A549 (cell line): Measurements from ENCODE around the gene WDR48. TPM values are rescaled to one million over a fixed set of nuclear protein-coding genes. Genes with fewer than 3 reads are reported as not detected.

Source experiments
- ATAC-seq, 2 experiments: fragments of 200-7000 bp in 1 of 2; fragments of >200 bp in 1 of 2; cut with Nextera tagmentation in 1 of 2; cut with Tn5 transposase in 1 of 2; 3 replicates each; pipeline versions ENCODE4 v1.8.0 to v1.9.1; 2018 to 2020; ENCODE audit warnings: mild to moderate bottlenecking in 1 of 2, moderate library complexity in 1 of 2
- CTCF ChIA-PET: fragments of 300-600 bp; sonication (Branson Sonifier 250); formaldehyde crosslinking; extraction: SDS; loops from one replicate; lab custom pipeline; 2021; ENCODE audit warnings: antibody characterized with exemption, inconsistent platforms; lab: Yijun Ruan, JAX
- POLR2A ChIA-PET: fragments of 350-600 bp; formaldehyde crosslinking; extraction: SDS; loops from one replicate; lab custom pipeline; 2021; ENCODE audit warnings: antibody characterized with exemption, inconsistent platforms; lab: Yijun Ruan, JAX
- DNase-seq, 2 experiments: peaks; one replicate each; pipeline versions ENCODE4 v3.0.0 to v3.0.0-alpha.2; 2011 to 2016; ENCODE audit warnings: low read depth in 1 of 2, low spot score in 1 of 2
- FAIRE-seq: peaks from 2 replicates; lab custom pipeline; 2011; peaks lifted over from hg19 to GRCh38; lab: Jason Lieb, UNC
- H3K27ac ChIP-seq, 2 experiments: fragments of >200 bp; sonication (Bioruptor Twin); formaldehyde crosslinking; 3 replicates each; pipeline ENCODE4 v1.5.1; 2016 to 2017
- H3K4me1 ChIP-seq: fragments of >200 bp; sonication (Bioruptor Twin); formaldehyde crosslinking; 3 replicates; pipeline ENCODE4 v1.6.1; 2016
- H3K4me2 ChIP-seq: fragments of >200 bp; sonication (Bioruptor Twin); formaldehyde crosslinking; 3 replicates; pipeline ENCODE4 v1.6.1; 2016
- H3K4me3 ChIP-seq: fragments of >200 bp; sonication (Bioruptor Twin); formaldehyde crosslinking; 3 replicates; pipeline ENCODE4 v1.5.1; 2016
- H3K9me3 ChIP-seq: fragments of >200 bp; sonication (Bioruptor Twin); formaldehyde crosslinking; 3 replicates; pipeline ENCODE4 v1.6.1; 2016
- CHD2 ChIP-seq: fragments of 150-350 bp; IDR thresholded peaks from 2 replicates; pipeline ENCODE4 v1.6.1; 2014; ENCODE audit warnings: low read length; ENCODE audit not compliant: partially characterized antibody
- EHF ChIP-seq: fragments of 250-450 bp; sonication (Bioruptor Pico); IDR thresholded peaks from 2 replicates; pipeline ENCODE4 v1.5.0; 2020; ENCODE audit warnings: mild to moderate bottlenecking
- EHMT2 ChIP-seq: fragments of 200-600 bp; sonication (generic); IDR thresholded peaks from 2 replicates; pipeline ENCODE4 v1.6.1; 2016; ENCODE audit warnings: antibody characterized with exemption, low read depth, mild to moderate bottlenecking, moderate library complexity
- EP300 ChIP-seq, 2 experiments: fragments of >200 bp; sonication (Bioruptor Twin); formaldehyde crosslinking; IDR thresholded peaks; 2 replicates in 1 of 2; 3 replicates in 1 of 2; pipeline ENCODE4 v1.6.1; 2016 to 2017
- FOSB ChIP-seq: fragments of 250-450 bp; sonication (Bioruptor Pico); IDR thresholded peaks from 2 replicates; pipeline ENCODE4 v1.5.0; 2020; ENCODE audit warnings: mild to moderate bottlenecking, moderate library complexity
- HDAC2 ChIP-seq: fragments of 200-600 bp; sonication (generic); IDR thresholded peaks from 2 replicates; pipeline ENCODE4 v1.6.1; 2016
- HMGXB4 ChIP-seq: fragments of 250-450 bp; sonication (Bioruptor Pico); IDR thresholded peaks from 2 replicates; pipeline ENCODE4 v1.5.0; 2021; ENCODE audit warnings: mild to moderate bottlenecking, moderate library complexity, borderline replicate concordance
- HOXA7 ChIP-seq: fragments of 250-450 bp; sonication (Bioruptor Pico); IDR thresholded peaks from 2 replicates; pipeline ENCODE4 v1.5.0; 2020; ENCODE audit warnings: mild to moderate bottlenecking, moderate library complexity
- HOXB13 ChIP-seq: fragments of 250-450 bp; sonication (Bioruptor Pico); IDR thresholded peaks from 2 replicates; pipeline ENCODE4 v1.5.0; 2020; ENCODE audit warnings: low read depth, mild to moderate bottlenecking, moderate library complexity
- MAZ ChIP-seq: fragments of 150-350 bp; IDR thresholded peaks from 2 replicates; pipeline ENCODE4 v1.6.1; 2014; ENCODE audit warnings: antibody characterized with exemption, low read depth, low read length, borderline replicate concordance
- NFE2L2 ChIP-seq: fragments of 150-350 bp; conservative IDR thresholded peaks from 2 replicates; pipeline ENCODE4 v1.6.1; 2014; ENCODE audit warnings: low read length
- PBX3 ChIP-seq: IDR thresholded peaks from 2 replicates; pipeline ENCODE4 v1.6.1; 2012
- POLR2AphosphoS2 ChIP-seq: conservative IDR thresholded peaks from 2 replicates; pipeline ENCODE4 v1.6.1; 2012; ENCODE audit warnings: low read length, improper control_type of control experiment, inconsistent platforms
- RARB ChIP-seq: fragments of 250-450 bp; sonication (Bioruptor Pico); IDR thresholded peaks from 2 replicates; pipeline ENCODE4 v1.8.0; 2021; ENCODE audit warnings: mild to moderate bottlenecking, moderate library complexity
- REST ChIP-seq: fragments of 200-600 bp; sonication (generic); IDR thresholded peaks from 2 replicates; pipeline ENCODE4 v1.6.1; 2016; ENCODE audit warnings: antibody characterized with exemption, mild to moderate bottlenecking, moderate library complexity
- SMC3 ChIP-seq: fragments of >200 bp; sonication (Bioruptor Twin); formaldehyde crosslinking; IDR thresholded peaks from 3 replicates; pipeline ENCODE4 v1.6.1; 2018; ENCODE audit warnings: inconsistent platforms
- SREBF2 ChIP-seq: fragments of 450-650 bp; IDR thresholded peaks from 2 replicates; pipeline ENCODE4 v1.6.1; 2014; ENCODE audit warnings: mild to moderate bottlenecking, moderate library complexity
- TFCP2L1 ChIP-seq: fragments of 250-450 bp; sonication (Bioruptor Pico); IDR thresholded peaks from 2 replicates; pipeline ENCODE4 v1.5.0; 2021; ENCODE audit warnings: mild to moderate bottlenecking
- ZC3H11A ChIP-seq: fragments of 450-650 bp; IDR thresholded peaks from 2 replicates; pipeline ENCODE4 v1.6.1; 2014; ENCODE audit warnings: antibody characterized with exemption, mild to moderate bottlenecking
- ZFP36 ChIP-seq: fragments of 450-650 bp; IDR thresholded peaks from 2 replicates; pipeline ENCODE4 v1.6.1; 2014; ENCODE audit warnings: borderline replicate concordance; ENCODE audit not compliant: partially characterized antibody
- ZSCAN20 ChIP-seq: fragments of 250-450 bp; sonication (Bioruptor Pico); IDR thresholded peaks from 2 replicates; pipeline ENCODE4 v1.8.0; 2022; ENCODE audit warnings: mild to moderate bottlenecking, moderate library complexity
- WGBS: methylation state at CpG from one replicate; pipeline ENCODE4 v1.1.6; 2017; ENCODE audit errors: missing lambda C conversion rate; 5-methylcytosine and 5-hydroxymethylcytosine counted together
- polyA plus RNA-seq, 4 experiments: library from polyadenylated mRNA; depleted of rRNA in 3 of 4; stranded (reverse); fragments of >200 nt; fragmentation: RNase III in 1 of 4; extraction: RNeasy Plus Mini Kit Qiagen cat#74134 plus additional on column Dnase treatment in 1 of 4; gene quantifications; 2 replicates in 3 of 4; 3 replicates in 1 of 4; pipeline ENCODE4 v1.2.3, GENCODE V29; 2011 to 2017

Gene WDR48
- polyA plus RNA-seq, 2 of the 4 experiments (the other 2 are of a cell fraction): 18.8 to 41.0 TPM

GRCh38 chr3:39137435-39137936 lies 85.7 kb downstream of the WDR48 start (continued):
- TF ChIP-seq REST (no peak), RARB (CRISPR knock-in tag) (no peak), ZSCAN20 (no peak), NFE2L2 (no peak)

- TF ChIP-seq EP300 (IDR thresholded peaks at IDR 0.05): no peak
- TF ChIP-seq POLR2AphosphoS2: peak; percentile 48; the same call in 1 of the 2 replicates
- no peak for TF ChIP-seq HOXA7 (CRISPR knock-in tag)
- no peak for TF ChIP-seq EHF (CRISPR knock-in tag)
- no peak for TF ChIP-seq SMC3
- DNase-seq: no peak
- ChIA-PET POLR2A (no interaction called here), CTCF (interaction anchor here (1.0 to 2.1 kb wide), 5 partner anchors 11 to 154 kb away, joined by 3 to 9 read pairs (median 5); partner anchors contain the start of gene XIRP1)
- FAIRE-seq: no peak
- Histone ChIP-seq H3K4me1 (peaks cover 27% of the 10 kb centered on the region), H3K4me3 (no peak overlapping the region), H3K9me3 (no peaks in the 10 kb centered on the region), H3K4me2 (no peak overlapping the region), H3K27ac (no peak overlapping the region)
- ATAC-seq: peak; percentile 1 to 2; a peak in 2 of 6 replicates
- 93% methylated on average over 9 of the region's 10 CpGs for WGBS
These were observed 86.4 kb downstream of the WDR48 start for GRCh38 chr3:39137991-39138803.

GRCh38 chr3:39138804-39139415 lies 87.1 kb downstream of the WDR48 start:
- no peak for FAIRE-seq
- ChIA-PET CTCF (interaction anchor here (1.0 to 1.3 kb wide), 2 partner anchors 149 to 153 kb away, joined by 3 read pairs; no protein-coding TSS in a partner anchor), POLR2A (no interaction called here)
- peaks cover 29% of the 10 kb centered on the region for H3K4me1 ChIP-seq
- no peak overlapping the region for H3K4me2 ChIP-seq
- DNase-seq: no peak
- 83% methylated on average over 5 of the region's 7 CpGs for WGBS
- ATAC-seq: no peak
- TF ChIP-seq HOXB13 (no peak), PBX3 (no peak), POLR2AphosphoS2 (no peak), CHD2 (no peak), EHF (CRISPR knock-in tag) (no peak), TFCP2L1 (no peak), ZSCAN20 (no peak), FOSB (no peak), ZC3H11A (no peak), HMGXB4 (CRISPR knock-in tag) (no peak), SREBF2 (no peak), ZFP36 (no peak), MAZ (no peak), EHMT2 (no peak), HDAC2 (no peak)
- H3K9me3 ChIP-seq: no peaks in the 10 kb centered on the region
- H3K4me3 ChIP-seq: no peak overlapping the region
- H3K27ac ChIP-seq: no peak overlapping the region
